Measurements from ENCODE around the gene SF3B4. TPM values are rescaled to one million over a fixed set of nuclear protein-coding genes. Genes with fewer than 3 reads are reported as not detected.

SF3B4 gene
- total and polyA plus RNA-seq, 2 of the 8 experiments (the other 6 are each of a cell fraction or from before 2014, with no cell fraction given), result 81.1 to 122 TPM

DNA sequence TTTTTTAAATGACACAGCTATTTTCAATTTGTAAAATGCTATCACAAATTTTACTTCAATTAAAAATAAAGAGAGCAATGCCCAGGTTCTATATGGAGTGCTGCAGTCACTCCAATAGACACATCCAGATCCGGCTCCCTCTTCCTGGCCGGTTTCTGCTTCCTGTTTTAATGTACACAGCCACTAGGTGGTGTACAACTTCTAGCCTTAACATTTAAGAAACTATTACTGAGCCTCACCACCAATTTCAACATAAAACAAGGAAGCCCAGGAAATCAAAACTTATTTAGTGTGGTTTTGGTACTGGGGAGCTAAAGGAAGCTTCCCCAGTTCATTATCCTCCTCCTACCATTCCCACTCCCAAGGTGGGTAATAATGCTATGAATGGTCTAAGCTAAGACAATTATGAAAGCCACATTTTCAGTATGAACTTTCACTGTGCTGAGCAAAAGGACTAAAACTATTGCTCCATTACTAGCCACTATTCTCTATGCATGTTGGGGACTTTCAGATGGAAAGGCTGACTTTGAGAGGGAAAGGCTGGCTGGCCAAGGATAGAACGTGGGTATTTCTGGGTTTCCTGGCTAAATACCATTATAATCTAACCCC is 34.5 kb upstream of the SF3B4 start:
- Histone ChIP-seq H3K56ac (replicated peaks; ENCODE audit: insufficient read length, low read depth, low read length) (no peak overlapping the region), H3K36me3 (ENCODE audit: control insufficient read depth in 2 of 4, insufficient read depth in 4 of 4, low read length in 3 of 4) (peaks cover 14 to 60% (median 41%) of the 10 kb centered on the region in 4 experiments), H4K8ac (ENCODE audit: extremely low read depth, insufficient read depth, low read length) (no peak overlapping the region), H2AK5ac (ENCODE audit: low read depth, low read length) (no peak overlapping the region), H3K4me1 (replicated peaks in 1 of 4; ENCODE audit: control insufficient read depth in 3 of 4, insufficient read depth in 4 of 4, low read length in 3 of 4) (no peaks in the 10 kb centered on the region), H2BK12ac (ENCODE audit: low read depth, low read length) (no peak overlapping the region), H3K4ac (replicated peaks; ENCODE audit: insufficient read length, low read depth, low read length) (no peak overlapping the region), H3K79me1 (ENCODE audit: low read depth, low read length) (no peaks in the 10 kb centered on the region), H2BK120ac (replicated peaks; ENCODE audit: low read depth, low read length) (no peak overlapping the region), H4K91ac (replicated peaks; ENCODE audit: insufficient read length, low read length) (no peak overlapping the region), H3K23me2 (ENCODE audit: low read depth, low read length) (no peaks in the 10 kb centered on the region), H3K27ac (ENCODE audit: low read depth, low read length) (no peak overlapping the region), H2AFZ (ENCODE audit: low read length) (no peak overlapping the region), H2BK15ac (ENCODE audit: low read length) (no peak overlapping the region), H3K4me2 (ENCODE audit: insufficient read depth in 1 of 2, low read depth in 2 of 2, low read length in 2 of 2) (no peak overlapping the region), H4K5ac (ENCODE audit: insufficient read length, low read depth, low read length) (no peak overlapping the region), H3K14ac (ENCODE audit: insufficient read length) (no peak overlapping the region), H3K4me3 (ENCODE audit: extremely low read depth in 1 of 4, insufficient read depth in 2 of 4, low read depth in 3 of 4, low read length in 4 of 4) (no peak overlapping the region), H3K23ac (ENCODE audit: insufficient read length) (no peak overlapping the region), H2BK20ac (ENCODE audit: low read length) (no peak overlapping the region), H3K9ac (replicated peaks in 1 of 4; ENCODE audit: extremely low read depth in 1 of 4, low read depth in 3 of 4, low read length in 3 of 4) (no peak overlapping the region), H3K9me3 (ENCODE audit: insufficient read depth in 2 of 2, low read depth in 1 of 2, low read length in 1 of 2) (peaks cover 17 to 24% of the 10 kb centered on the region in 2 experiments), H3K79me2 (ENCODE audit: control insufficient read depth in 1 of 2, insufficient read depth in 2 of 2, low read length in 2 of 2) (no peaks in the 10 kb centered on the region), H2BK5ac (ENCODE audit: low read depth, low read length) (no peak overlapping the region), H3K27me3 (replicated peaks in 1 of 4; ENCODE audit: control insufficient read depth in 3 of 4, extremely low read depth in 1 of 4, insufficient read depth in 3 of 4, low read length in 3 of 4) (no peaks in the 10 kb centered on the region), H4K20me1 (replicated peaks in 1 of 2; ENCODE audit: control insufficient read depth in 1 of 2, insufficient read depth in 2 of 2, low read length in 2 of 2) (no peaks in the 10 kb centered on the region), H3K18ac (ENCODE audit: extremely low read depth, low read length) (no peak overlapping the region)
- TF ChIP-seq RFX5 (IDR thresholded peaks at IDR 0.05; ENCODE audit: borderline replicate concordance, low read depth, low read length) (no peak), CBX5 (IDR thresholded peaks at IDR 0.05; ENCODE audit: low read depth, low read length) (no peak), RAD21 (IDR thresholded peaks at IDR 0.05 in 1 of 2, conservative IDR thresholded peaks at IDR 0.05 in 1 of 2; ENCODE audit: low read depth in 2 of 2, low read length in 2 of 2) (peak; percentile 69 to 80), SP2 (IDR thresholded peaks at IDR 0.05; ENCODE audit: low read length) (no peak)
- TF ChIP-seq, protein P1, sequence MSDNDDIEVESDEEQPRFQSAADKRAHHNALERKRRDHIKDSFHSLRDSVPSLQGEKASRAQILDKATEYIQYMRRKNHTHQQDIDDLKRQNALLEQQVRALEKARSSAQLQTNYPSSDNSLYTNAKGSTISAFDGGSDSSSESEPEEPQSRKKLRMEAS (IDR thresholded peaks at IDR 0.05), result no peak
- TF ChIP-seq, protein P2, sequence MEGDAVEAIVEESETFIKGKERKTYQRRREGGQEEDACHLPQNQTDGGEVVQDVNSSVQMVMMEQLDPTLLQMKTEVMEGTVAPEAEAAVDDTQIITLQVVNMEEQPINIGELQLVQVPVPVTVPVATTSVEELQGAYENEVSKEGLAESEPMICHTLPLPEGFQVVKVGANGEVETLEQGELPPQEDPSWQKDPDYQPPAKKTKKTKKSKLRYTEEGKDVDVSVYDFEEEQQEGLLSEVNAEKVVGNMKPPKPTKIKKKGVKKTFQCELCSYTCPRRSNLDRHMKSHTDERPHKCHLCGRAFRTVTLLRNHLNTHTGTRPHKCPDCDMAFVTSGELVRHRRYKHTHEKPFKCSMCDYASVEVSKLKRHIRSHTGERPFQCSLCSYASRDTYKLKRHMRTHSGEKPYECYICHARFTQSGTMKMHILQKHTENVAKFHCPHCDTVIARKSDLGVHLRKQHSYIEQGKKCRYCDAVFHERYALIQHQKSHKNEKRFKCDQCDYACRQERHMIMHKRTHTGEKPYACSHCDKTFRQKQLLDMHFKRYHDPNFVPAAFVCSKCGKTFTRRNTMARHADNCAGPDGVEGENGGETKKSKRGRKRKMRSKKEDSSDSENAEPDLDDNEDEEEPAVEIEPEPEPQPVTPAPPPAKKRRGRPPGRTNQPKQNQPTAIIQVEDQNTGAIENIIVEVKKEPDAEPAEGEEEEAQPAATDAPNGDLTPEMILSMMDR (IDR thresholded peaks at IDR 0.05; ENCODE audit: control extremely low read depth in 1 of 3, insufficient read depth in 1 of 3, low read depth in 1 of 3, low read length in 3 of 3), result peak in 2 of 3 experiments; percentile 59; a peak in 3 of 4 replicates
- FAIRE-seq, result no peak
- ChIA-PET POLR2A (ENCODE audit: partially characterized antibody) (interaction anchor here (0.9 kb wide), 1 partner anchor 201 kb away, joined by 3 read pairs; no protein-coding TSS in a partner anchor), CTCF (ENCODE audit: partially characterized antibody) (interaction anchor here (0.6 to 3.1 kb wide), 29 partner anchors 9 to 461 kb away, joined by 3 to 27 read pairs (median 4); partner anchors contain the start of genes OTUD7B and SV2A)
- no peak for DNase-seq (ENCODE audit: low read depth in 1 of 2, low spot score in 2 of 2)
- 77% methylated on average over 3 of the region's 3 CpGs; no CpG with 5 or more reads in 1 of the 2 experiments for WGBS, 2 experiments (ENCODE audit: extremely low coverage in 1 of 2, insufficient coverage in 1 of 2, insufficient read length in 1 of 2, insufficient replicate concordance in 2 of 2, low coverage in 1 of 2, low lambda C conversion rate in 2 of 2, missing lambda C conversion rate in 1 of 2)

All from H1 (cell line).